ENCODE data around the gene GNAI2. TPM values are rescaled to one million over a fixed set of nuclear protein-coding genes. Genes with fewer than 3 reads are reported as not detected.

The GNAI2 gene
- total and polyA plus RNA-seq, 2 donors (not counting 3 experiments of a cell fraction or from before 2014, with no cell fraction given): 767 to 1,875 TPM

DNA sequence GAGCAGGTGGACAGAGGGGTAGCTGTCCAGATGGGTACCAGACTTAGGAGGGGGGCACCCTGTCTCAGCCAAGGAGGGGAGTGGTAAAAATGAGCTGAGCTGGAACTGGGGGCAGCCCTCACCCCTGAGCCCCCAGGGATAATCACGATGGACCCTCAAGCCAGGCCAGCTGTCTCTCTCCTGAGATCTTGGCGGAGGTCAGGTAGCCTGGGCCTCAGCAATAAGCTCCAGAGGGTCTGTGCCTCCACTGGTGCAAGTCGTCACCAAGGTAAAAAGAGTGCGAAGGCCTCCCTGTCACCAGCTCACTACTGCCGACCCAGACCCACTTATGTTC, 25.9 kb upstream of the GNAI2 start:
- Histone ChIP-seq H3K9me1 (replicated peaks; ENCODE audit: control insufficient read depth, extremely low read depth, insufficient read depth, low read length) (no peaks in the 10 kb centered on the region), H3K36me3 (ENCODE audit: control insufficient read depth in 2 of 2, extremely low read depth in 1 of 2, insufficient read depth in 2 of 2, low read length in 2 of 2) (no peaks in the 10 kb centered on the region), H3K4me1 (ENCODE audit: control insufficient read depth, extremely low read depth, insufficient read depth, low read length) (peaks cover 3% of the 10 kb centered on the region), H3K4me2 (ENCODE audit: insufficient read depth, low read length) (no peak overlapping the region), H3K9me3 (replicated peaks; ENCODE audit: control insufficient read depth, insufficient read depth, low read length) (no peaks in the 10 kb centered on the region), H3K79me2 (ENCODE audit: control insufficient read depth, insufficient read depth, low read length) (no peaks in the 10 kb centered on the region), H2AFZ (ENCODE audit: low read depth, low read length) (no peak overlapping the region), H3K9ac (replicated peaks; ENCODE audit: extremely low read depth, insufficient read depth, low read length) (no peak overlapping the region), H3K27me3 (ENCODE audit: control insufficient read depth in 2 of 2, insufficient read depth in 2 of 2, low read length in 2 of 2) (peaks cover 9 to 10% of the 10 kb centered on the region in 2 experiments), H4K20me1 (replicated peaks; ENCODE audit: control insufficient read depth, extremely low read depth, insufficient read depth, low read length) (no peaks in the 10 kb centered on the region), H3K4me3 (replicated peaks in 1 of 3; ENCODE audit: insufficient read depth in 1 of 3, low read depth in 1 of 3, low read length in 3 of 3) (no peak overlapping the region), H3K27ac (ENCODE audit: insufficient read depth, low read depth, low read length) (no peak overlapping the region)
- CTCF ChIA-PET: interaction anchor here (1.4 to 6.4 kb wide), 6 partner anchors 8 to 50 kb away, joined by 3 to 53 read pairs (median 12); no protein-coding TSS in a partner anchor
- TF ChIP-seq FOS (IDR thresholded peaks at IDR 0.05; ENCODE audit: borderline replicate concordance, insufficient read depth, low read length) (no peak), POLR2AphosphoS5 (IDR thresholded peaks at IDR 0.05; ENCODE audit: insufficient read depth, low read depth, low read length) (no peak), JUN (IDR thresholded peaks at IDR 0.05; ENCODE audit: borderline replicate concordance, insufficient read depth, insufficient read length, low read depth) (no peak), GATA2 (IDR thresholded peaks at IDR 0.05; ENCODE audit: insufficient read depth, insufficient read length, low read depth, low read length) (no peak), EZH2 (IDR thresholded peaks at IDR 0.05; ENCODE audit: borderline replicate concordance, low read depth, low read length, severe bottlenecking) (no peak), POLR2A (IDR thresholded peaks at IDR 0.05; ENCODE audit: low read depth, low read length) (no peak), MYC (IDR thresholded peaks at IDR 0.05; ENCODE audit: low read depth, low read length) (no peak)
- TF ChIP-seq, protein P1, sequence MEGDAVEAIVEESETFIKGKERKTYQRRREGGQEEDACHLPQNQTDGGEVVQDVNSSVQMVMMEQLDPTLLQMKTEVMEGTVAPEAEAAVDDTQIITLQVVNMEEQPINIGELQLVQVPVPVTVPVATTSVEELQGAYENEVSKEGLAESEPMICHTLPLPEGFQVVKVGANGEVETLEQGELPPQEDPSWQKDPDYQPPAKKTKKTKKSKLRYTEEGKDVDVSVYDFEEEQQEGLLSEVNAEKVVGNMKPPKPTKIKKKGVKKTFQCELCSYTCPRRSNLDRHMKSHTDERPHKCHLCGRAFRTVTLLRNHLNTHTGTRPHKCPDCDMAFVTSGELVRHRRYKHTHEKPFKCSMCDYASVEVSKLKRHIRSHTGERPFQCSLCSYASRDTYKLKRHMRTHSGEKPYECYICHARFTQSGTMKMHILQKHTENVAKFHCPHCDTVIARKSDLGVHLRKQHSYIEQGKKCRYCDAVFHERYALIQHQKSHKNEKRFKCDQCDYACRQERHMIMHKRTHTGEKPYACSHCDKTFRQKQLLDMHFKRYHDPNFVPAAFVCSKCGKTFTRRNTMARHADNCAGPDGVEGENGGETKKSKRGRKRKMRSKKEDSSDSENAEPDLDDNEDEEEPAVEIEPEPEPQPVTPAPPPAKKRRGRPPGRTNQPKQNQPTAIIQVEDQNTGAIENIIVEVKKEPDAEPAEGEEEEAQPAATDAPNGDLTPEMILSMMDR (IDR thresholded peaks at IDR 0.05; ENCODE audit: extremely low read depth in 1 of 2, insufficient read depth in 1 of 2, low read depth in 1 of 2, low read length in 2 of 2): no peak
- TF ChIP-seq, protein P2, sequence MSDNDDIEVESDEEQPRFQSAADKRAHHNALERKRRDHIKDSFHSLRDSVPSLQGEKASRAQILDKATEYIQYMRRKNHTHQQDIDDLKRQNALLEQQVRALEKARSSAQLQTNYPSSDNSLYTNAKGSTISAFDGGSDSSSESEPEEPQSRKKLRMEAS (IDR thresholded peaks at IDR 0.05; ENCODE audit: insufficient read depth, insufficient read length): no peak
- FAIRE-seq: no peak
- intact Hi-C loops (cut with micrococcal nuclease) (no loop called here), dilution Hi-C loops (cut with MboI; ENCODE audit: extremely low pct_ligation_motif_present, low sequenced_read_pairs) (no loop called here)
- POLR2A ChIA-PET: no interaction called here
- no peak for DNase-seq (ENCODE audit: low read depth, low spot score)
- BruUV-seq (replicated peaks): no TSS peak

Data from endothelial cell of umbilical vein (primary cell).